Uterus (tissue), 2 donors: ENCODE results near the gene USHBP1.

ENCODE experiments used
- POLR2A ChIP-seq, 2 donors: fragments of 450-650 bp; IDR thresholded peaks; one replicate each; pipeline ENCODE4 v1.6.1; 2016; ENCODE audit warnings: antibody characterized with exemption in 2 of 2, mild to moderate bottlenecking in 1 of 2, moderate library complexity in 1 of 2
- TF ChIP-seq, protein P1 (sequence below), 4 experiments: fragments of 200-600 bp in 2 of 4; fragments of 450-650 bp in 2 of 4; sonication (generic) in 2 of 4; IDR thresholded peaks; one replicate each; pipeline ENCODE4 v1.5.1; 2016 to 2019; ENCODE audit warnings: antibody characterized with exemption in 4 of 4, mild to moderate bottlenecking in 2 of 4, moderate library complexity in 1 of 4

DNA sequence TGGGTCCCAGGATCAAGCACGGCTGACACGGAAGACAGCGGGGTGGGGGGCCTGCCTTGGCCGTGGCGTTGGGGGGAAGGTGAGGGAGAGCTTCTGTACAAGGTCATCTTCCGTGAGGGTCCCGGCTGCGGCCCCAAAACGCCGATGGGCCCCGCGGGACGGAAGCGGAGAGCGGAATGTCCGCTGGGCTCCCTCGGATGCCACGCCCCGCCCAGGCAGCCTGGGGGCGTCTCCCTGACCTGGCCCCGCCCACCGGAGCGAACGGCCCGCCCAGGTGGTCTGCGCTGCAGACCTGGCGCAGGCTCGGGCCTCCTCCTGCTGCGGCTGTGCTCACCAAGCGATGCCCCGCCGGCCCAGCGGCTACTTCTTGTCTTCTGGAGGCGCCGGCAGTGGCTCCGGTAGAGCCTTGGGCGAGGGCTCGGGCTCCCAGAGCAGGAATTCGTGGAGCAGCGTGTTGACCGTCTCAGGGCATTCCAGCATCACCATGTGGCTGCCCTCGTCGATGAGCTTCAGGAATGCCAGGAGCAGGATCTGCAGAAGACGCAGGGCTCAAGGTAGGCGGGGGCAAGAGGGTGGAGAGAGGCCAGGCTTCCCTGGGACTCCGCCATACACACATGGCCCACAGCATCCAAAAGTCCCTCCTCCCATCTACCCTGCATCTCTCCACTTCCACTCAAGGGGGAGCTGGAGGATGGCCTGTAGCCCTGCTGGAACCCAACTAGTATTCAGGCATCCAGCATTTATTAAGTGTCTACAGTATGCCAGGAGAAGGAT lies 27.9 kb upstream of the USHBP1 start:
- TF ChIP-seq, protein P1, sequence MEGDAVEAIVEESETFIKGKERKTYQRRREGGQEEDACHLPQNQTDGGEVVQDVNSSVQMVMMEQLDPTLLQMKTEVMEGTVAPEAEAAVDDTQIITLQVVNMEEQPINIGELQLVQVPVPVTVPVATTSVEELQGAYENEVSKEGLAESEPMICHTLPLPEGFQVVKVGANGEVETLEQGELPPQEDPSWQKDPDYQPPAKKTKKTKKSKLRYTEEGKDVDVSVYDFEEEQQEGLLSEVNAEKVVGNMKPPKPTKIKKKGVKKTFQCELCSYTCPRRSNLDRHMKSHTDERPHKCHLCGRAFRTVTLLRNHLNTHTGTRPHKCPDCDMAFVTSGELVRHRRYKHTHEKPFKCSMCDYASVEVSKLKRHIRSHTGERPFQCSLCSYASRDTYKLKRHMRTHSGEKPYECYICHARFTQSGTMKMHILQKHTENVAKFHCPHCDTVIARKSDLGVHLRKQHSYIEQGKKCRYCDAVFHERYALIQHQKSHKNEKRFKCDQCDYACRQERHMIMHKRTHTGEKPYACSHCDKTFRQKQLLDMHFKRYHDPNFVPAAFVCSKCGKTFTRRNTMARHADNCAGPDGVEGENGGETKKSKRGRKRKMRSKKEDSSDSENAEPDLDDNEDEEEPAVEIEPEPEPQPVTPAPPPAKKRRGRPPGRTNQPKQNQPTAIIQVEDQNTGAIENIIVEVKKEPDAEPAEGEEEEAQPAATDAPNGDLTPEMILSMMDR (IDR thresholded peaks at IDR 0.05) = peak; percentile 47 to 79 (median 66)
- TF ChIP-seq POLR2A (IDR thresholded peaks at IDR 0.05) = no peak
